Measurements from ENCODE around the gene KLHDC8A.

The KLHDC8A gene

GRCh38 chr1:205359771-205360565 is 3.2 kb upstream of the KLHDC8A start:
- peak overlapping the region; percentile 69 for H2BK120ac ChIP-seq (ENCODE audit: low read depth, low read length)
- H2BK15ac ChIP-seq (ENCODE audit: low read length): no peak overlapping the region
- no peak overlapping the region for H3K9ac ChIP-seq (ENCODE audit: low read depth, low read length, poor library complexity)
- H3K23ac ChIP-seq (ENCODE audit: low read depth, low read length, poor library complexity): no peak overlapping the region
- no peaks in the 10 kb centered on the region for H3K79me1 ChIP-seq (ENCODE audit: low read depth, low read length)
- no CpG with 5 or more reads among the region's 11 CpGs for WGBS, 2 donors (ENCODE audit: extremely low coverage in 2 of 2, insufficient read length in 2 of 2, insufficient replicate concordance in 1 of 2)
- H3K4ac ChIP-seq (ENCODE audit: low read length): no peak overlapping the region
- DNase-seq (ENCODE audit: low spot score): peak; percentile 73
- H3K4me2 ChIP-seq (ENCODE audit: insufficient read depth, low read length, poor library complexity, severe bottlenecking): peak overlapping the region; percentile 21
- peaks cover 21 to 22% of the 10 kb centered on the region in 2 donors for H3K4me1 ChIP-seq (ENCODE audit: control insufficient read depth in 2 of 2, insufficient read depth in 1 of 2, low read depth in 1 of 2, low read length in 2 of 2)
- no peak overlapping the region for H2BK12ac ChIP-seq (ENCODE audit: low read length)
- no peak overlapping the region for H3K4me3 ChIP-seq (ENCODE audit: low read length in 2 of 2)
- H4K8ac ChIP-seq (ENCODE audit: low read depth, low read length): no peak overlapping the region
- no peak overlapping the region for H2AK5ac ChIP-seq (ENCODE audit: low read depth, low read length)
- H2AFZ ChIP-seq (ENCODE audit: low read length): peak overlapping the region; percentile 79
- H3K18ac ChIP-seq (ENCODE audit: low read length): no peak overlapping the region
- no peaks in the 10 kb centered on the region for H3K27me3 ChIP-seq (ENCODE audit: control insufficient read depth in 3 of 3, insufficient read depth in 3 of 3, low read depth in 1 of 3, low read length in 3 of 3)
- no peak overlapping the region for H2BK5ac ChIP-seq (ENCODE audit: low read length)
- H3K14ac ChIP-seq (ENCODE audit: low read length): no peak overlapping the region
- no peaks in the 10 kb centered on the region for H3K36me3 ChIP-seq (replicated peaks in 1 of 2; ENCODE audit: control insufficient read depth in 2 of 2, insufficient read depth in 2 of 2, low read length in 2 of 2)
- H4K91ac ChIP-seq (ENCODE audit: low read depth, low read length, poor library complexity): no peak overlapping the region
- no peaks in the 10 kb centered on the region for H3K9me3 ChIP-seq (replicated peaks in 1 of 2; ENCODE audit: control insufficient read depth in 2 of 2, insufficient read depth in 1 of 2, low read depth in 1 of 2, low read length in 2 of 2)
- peak overlapping the region; percentile 80 for H3K27ac ChIP-seq (replicated peaks; ENCODE audit: low read length)

- Histone ChIP-seq H4K8ac (ENCODE audit: low read depth, low read length) (no peak overlapping the region), H2BK5ac (ENCODE audit: low read length) (no peak overlapping the region), H3K36me3 (replicated peaks in 1 of 2; ENCODE audit: control insufficient read depth in 2 of 2, insufficient read depth in 2 of 2, low read length in 2 of 2) (no peaks in the 10 kb centered on the region), H3K4me3 (ENCODE audit: low read length in 2 of 2) (no peak overlapping the region), H3K23ac (ENCODE audit: low read depth, low read length, poor library complexity) (no peak overlapping the region), H2AK5ac (ENCODE audit: low read depth, low read length) (peak overlapping the region; percentile 73), H3K4ac (ENCODE audit: low read length) (no peak overlapping the region), H2AFZ (ENCODE audit: low read length) (no peak overlapping the region), H3K18ac (ENCODE audit: low read length) (peak overlapping the region; percentile 9), H3K79me1 (ENCODE audit: low read depth, low read length) (peaks cover 3% of the 10 kb centered on the region), H2BK12ac (ENCODE audit: low read length) (peak overlapping the region; percentile 5), H3K27ac (replicated peaks; ENCODE audit: low read length) (peak overlapping the region; percentile 41), H3K4me2 (ENCODE audit: insufficient read depth, low read length, poor library complexity, severe bottlenecking) (no peak overlapping the region), H3K9me3 (replicated peaks in 1 of 2; ENCODE audit: control insufficient read depth in 2 of 2, insufficient read depth in 1 of 2, low read depth in 1 of 2, low read length in 2 of 2) (no peaks in the 10 kb centered on the region), H3K4me1 (ENCODE audit: control insufficient read depth in 2 of 2, insufficient read depth in 1 of 2, low read depth in 1 of 2, low read length in 2 of 2) (peaks cover 23 to 28% of the 10 kb centered on the region in 2 donors), H2BK120ac (ENCODE audit: low read depth, low read length) (peak overlapping the region; percentile 56), H3K27me3 (ENCODE audit: control insufficient read depth in 3 of 3, insufficient read depth in 3 of 3, low read depth in 1 of 3, low read length in 3 of 3) (no peaks in the 10 kb centered on the region), H2BK15ac (ENCODE audit: low read length) (no peak overlapping the region), H4K91ac (ENCODE audit: low read depth, low read length, poor library complexity) (no peak overlapping the region), H3K9ac (ENCODE audit: low read depth, low read length, poor library complexity) (no peak overlapping the region), H3K14ac (ENCODE audit: low read length) (no peak overlapping the region)
- no peak for DNase-seq (ENCODE audit: low spot score)
Measured at GRCh38 chr1:205358579-205358978, 1.9 kb upstream of the KLHDC8A start.

- Histone ChIP-seq H3K14ac (ENCODE audit: low read length) (no peak overlapping the region), H3K4me3 (ENCODE audit: low read length in 2 of 2) (no peak overlapping the region), H3K4ac (ENCODE audit: low read length) (no peak overlapping the region), H2AFZ (ENCODE audit: low read length) (peak overlapping the region; percentile 86), H3K9me3 (replicated peaks in 1 of 2; ENCODE audit: control insufficient read depth in 2 of 2, insufficient read depth in 1 of 2, low read depth in 1 of 2, low read length in 2 of 2) (no peaks in the 10 kb centered on the region), H2BK15ac (ENCODE audit: low read length) (no peak overlapping the region), H2BK5ac (ENCODE audit: low read length) (no peak overlapping the region), H3K79me1 (ENCODE audit: low read depth, low read length) (peaks cover 3% of the 10 kb centered on the region), H3K18ac (ENCODE audit: low read length) (no peak overlapping the region), H2BK120ac (ENCODE audit: low read depth, low read length) (no peak overlapping the region), H3K4me1 (ENCODE audit: control insufficient read depth in 2 of 2, insufficient read depth in 1 of 2, low read depth in 1 of 2, low read length in 2 of 2) (peaks cover 23 to 32% of the 10 kb centered on the region in 2 donors), H2BK12ac (ENCODE audit: low read length) (no peak overlapping the region), H2AK5ac (ENCODE audit: low read depth, low read length) (no peak overlapping the region), H3K23ac (ENCODE audit: low read depth, low read length, poor library complexity) (no peak overlapping the region), H4K91ac (ENCODE audit: low read depth, low read length, poor library complexity) (no peak overlapping the region), H3K4me2 (ENCODE audit: insufficient read depth, low read length, poor library complexity, severe bottlenecking) (no peak overlapping the region), H3K36me3 (replicated peaks in 1 of 2; ENCODE audit: control insufficient read depth in 2 of 2, insufficient read depth in 2 of 2, low read length in 2 of 2) (no peaks in the 10 kb centered on the region), H4K8ac (ENCODE audit: low read depth, low read length) (no peak overlapping the region), H3K9ac (ENCODE audit: low read depth, low read length, poor library complexity) (no peak overlapping the region), H3K27ac (replicated peaks; ENCODE audit: low read length) (peak overlapping the region; percentile 95), H3K27me3 (ENCODE audit: control insufficient read depth in 3 of 3, insufficient read depth in 3 of 3, low read depth in 1 of 3, low read length in 3 of 3) (no peaks in the 10 kb centered on the region)
- no CpG with 5 or more reads among the region's 3 CpGs for WGBS, 2 donors (ENCODE audit: extremely low coverage in 2 of 2, insufficient read length in 2 of 2, insufficient replicate concordance in 1 of 2)
- DNase-seq (ENCODE audit: low spot score): no peak
Measured at GRCh38 chr1:205357567-205357966, 845 bp upstream of the KLHDC8A start.

GRCh38 chr1:205355075-205355453 is 1.7 kb downstream of the KLHDC8A start:
- Histone ChIP-seq H3K18ac (ENCODE audit: low read length) (no peak overlapping the region), H3K36me3 (replicated peaks in 1 of 2; ENCODE audit: control insufficient read depth in 2 of 2, insufficient read depth in 2 of 2, low read length in 2 of 2) (no peaks in the 10 kb centered on the region), H3K4me2 (ENCODE audit: insufficient read depth, low read length, poor library complexity, severe bottlenecking) (peak overlapping the region; percentile 24), H3K23ac (ENCODE audit: low read depth, low read length, poor library complexity) (no peak overlapping the region), H2AFZ (ENCODE audit: low read length) (no peak overlapping the region), H3K79me1 (ENCODE audit: low read depth, low read length) (peaks cover 7% of the 10 kb centered on the region), H2BK5ac (ENCODE audit: low read length) (no peak overlapping the region), H3K9me3 (replicated peaks in 1 of 2; ENCODE audit: control insufficient read depth in 2 of 2, insufficient read depth in 1 of 2, low read depth in 1 of 2, low read length in 2 of 2) (no peaks in the 10 kb centered on the region), H3K4ac (ENCODE audit: low read length) (no peak overlapping the region), H2AK5ac (ENCODE audit: low read depth, low read length) (no peak overlapping the region), H3K4me1 (ENCODE audit: control insufficient read depth in 2 of 2, insufficient read depth in 1 of 2, low read depth in 1 of 2, low read length in 2 of 2) (peaks cover 37 to 44% of the 10 kb centered on the region in 2 donors), H3K4me3 (ENCODE audit: low read length in 2 of 2) (peak overlapping the region in 1 of 2 donors; percentile 5), H2BK120ac (ENCODE audit: low read depth, low read length) (no peak overlapping the region), H3K9ac (ENCODE audit: low read depth, low read length, poor library complexity) (no peak overlapping the region), H3K14ac (ENCODE audit: low read length) (no peak overlapping the region), H4K91ac (ENCODE audit: low read depth, low read length, poor library complexity) (no peak overlapping the region), H3K27me3 (ENCODE audit: control insufficient read depth in 3 of 3, insufficient read depth in 3 of 3, low read depth in 1 of 3, low read length in 3 of 3) (no peaks in the 10 kb centered on the region), H2BK15ac (ENCODE audit: low read length) (no peak overlapping the region), H3K27ac (replicated peaks; ENCODE audit: low read length) (peak overlapping the region; percentile 2), H4K8ac (ENCODE audit: low read depth, low read length) (no peak overlapping the region), H2BK12ac (ENCODE audit: low read length) (no peak overlapping the region)
- WGBS, 2 donors (ENCODE audit: extremely low coverage in 2 of 2, insufficient read length in 2 of 2, insufficient replicate concordance in 1 of 2): no CpG with 5 or more reads among the region's 3 CpGs
- no peak for DNase-seq (ENCODE audit: low spot score)

Data from neuronal stem cell (in vitro differentiated cells).